Stimulated activated CD8-positive, alpha-beta memory T cell treated with anti-CD3 and anti-CD28 coated beads, Interleukin-12 subunit alpha, Interleukin-12 subunit beta, amount 100 ng/mL, for 1 hour (primary cell): ENCODE data around the gene NSFL1C.
A peak's percentile ranks its signal among the peaks of the same experiment; 100 is the strongest.

Experiments used
- DNase-seq: peaks from one replicate; pipeline ENCODE4 v3.0.0-alpha.2; 2020; ENCODE audit warnings: low read depth

Gene NSFL1C

DNA sequence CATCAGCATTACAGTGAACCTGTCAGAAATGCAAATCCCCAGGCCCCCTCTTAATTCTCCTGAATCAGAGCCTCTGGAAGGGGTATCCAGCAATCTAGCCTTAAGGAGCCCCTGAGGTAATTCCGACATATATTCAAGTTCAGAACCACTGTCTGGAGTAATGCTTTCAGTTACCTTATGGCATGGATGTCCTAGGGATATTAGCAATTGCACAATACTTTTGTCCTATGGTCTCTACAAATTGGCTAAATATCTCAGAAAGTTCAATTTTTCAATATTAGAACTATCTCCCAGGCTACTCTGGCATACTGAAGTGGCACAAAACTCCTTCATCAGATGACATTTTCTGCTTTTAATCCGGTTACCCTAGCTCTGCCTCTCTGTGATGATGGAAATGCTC lies 6.4 kb downstream of the NSFL1C start:
- no peak for DNase-seq

DNA sequence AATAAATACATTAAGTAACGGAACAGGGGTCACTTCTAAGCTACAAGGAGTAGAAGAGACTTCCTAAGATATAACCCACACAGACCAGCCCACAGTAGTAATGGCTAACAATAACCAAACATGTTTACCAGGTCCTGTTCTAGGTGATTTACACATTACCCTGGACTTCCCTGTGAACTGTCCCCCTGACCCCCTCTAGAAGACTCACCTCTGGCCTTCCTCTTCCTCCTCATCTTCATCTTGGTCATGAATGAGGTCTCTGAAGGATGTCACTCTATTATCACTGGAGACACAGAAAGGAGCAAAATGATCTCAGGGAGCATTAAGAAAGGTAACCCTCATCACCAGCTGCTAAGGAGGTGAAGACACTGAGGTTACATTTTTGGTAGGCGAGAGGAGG lies 8.7 kb downstream of the NSFL1C start:
- DNase-seq = no peak

DNA sequence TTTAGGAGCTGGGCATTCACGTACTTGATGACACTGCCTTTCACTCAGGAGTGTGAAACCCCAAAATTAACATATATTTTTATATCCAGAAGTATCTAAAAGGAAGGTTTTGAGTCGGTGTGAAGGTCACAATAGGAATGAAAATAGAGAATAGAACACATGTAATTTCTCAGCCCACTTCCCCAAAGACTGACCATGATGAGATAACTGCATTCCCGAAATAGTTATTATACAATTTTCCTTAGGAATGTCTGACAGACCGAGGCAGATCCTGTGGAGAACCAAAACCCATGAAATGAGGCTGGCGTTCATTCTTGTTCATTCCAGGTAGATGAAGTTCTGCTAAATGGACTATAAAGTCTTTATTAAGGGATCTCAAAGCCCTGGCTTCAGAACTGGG lies 10.3 kb downstream of the NSFL1C start:
- DNase-seq = no peak

DNA sequence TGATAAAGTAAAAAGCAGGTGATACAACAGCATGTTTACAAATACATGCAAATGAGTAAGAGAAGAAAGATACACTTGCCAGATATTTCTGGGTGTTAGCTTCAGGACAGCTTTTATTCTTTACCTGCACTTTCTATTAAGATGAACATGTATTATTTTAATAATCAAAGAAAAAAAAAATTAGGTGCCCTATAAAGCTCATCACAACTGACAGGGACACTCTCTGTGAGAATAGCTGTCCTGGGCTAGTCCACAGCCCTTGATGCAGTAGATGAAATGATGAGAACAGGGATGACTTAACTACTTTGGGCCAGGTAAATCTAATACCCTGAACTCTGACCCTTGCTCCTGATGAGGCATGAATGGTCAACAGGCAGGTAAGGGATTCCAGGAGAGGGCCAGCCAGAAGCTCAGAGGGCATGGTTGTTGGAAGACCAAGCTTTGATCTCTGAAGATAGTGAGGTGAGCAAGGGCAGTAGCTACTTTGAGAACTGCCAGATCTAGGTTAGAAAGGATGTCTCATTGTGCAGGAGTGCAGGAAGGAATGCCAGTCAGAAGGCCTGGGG lies 15.6 kb downstream of the NSFL1C start:
- no peak for DNase-seq

DNA sequence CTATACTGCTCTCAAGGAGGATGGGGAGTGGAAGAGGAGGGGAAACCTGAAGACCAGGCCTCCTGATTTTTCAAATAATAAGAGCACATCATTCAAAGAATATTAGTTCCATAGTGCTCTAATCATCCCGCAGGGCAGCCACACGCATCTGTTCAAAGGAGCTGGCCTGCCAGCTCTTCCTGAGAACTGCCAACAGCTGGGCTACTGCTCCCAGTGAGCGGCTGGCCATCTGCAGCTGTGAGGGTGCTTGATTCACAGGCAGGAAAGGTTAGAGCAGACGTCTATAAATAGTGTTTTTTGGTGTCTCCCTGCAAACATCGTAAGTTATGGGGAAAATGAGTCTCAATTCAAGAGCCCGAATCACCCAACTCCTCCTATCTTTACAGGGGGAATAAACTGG lies 17.3 kb downstream of the NSFL1C start:
- DNase-seq = no peak

DNA sequence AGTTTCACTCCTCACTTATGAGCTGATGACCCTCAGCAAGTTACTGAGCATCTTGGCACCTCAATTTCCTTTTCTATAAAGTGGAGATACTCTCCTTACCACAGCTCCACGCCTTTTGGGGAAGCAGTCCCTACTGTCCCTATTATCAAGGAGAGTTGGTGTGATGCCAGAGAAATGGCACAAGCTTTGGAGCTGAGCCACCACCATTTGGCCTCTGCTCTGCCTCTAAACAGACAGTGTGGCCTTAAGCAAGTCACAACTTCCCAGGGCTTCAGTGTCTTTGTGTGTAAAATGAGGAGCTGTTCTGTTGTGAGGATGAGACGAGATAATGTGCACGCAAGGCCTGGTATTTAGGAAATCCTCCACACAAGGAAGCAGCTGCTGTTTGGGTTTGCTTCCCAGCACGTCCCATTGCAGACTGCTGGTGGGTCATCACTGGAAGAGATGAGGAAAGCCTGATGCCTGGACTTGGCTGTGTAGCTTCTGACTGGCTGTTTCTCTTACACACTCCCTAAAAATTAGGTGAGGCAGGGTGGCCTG lies 18.5 kb downstream of the NSFL1C start:
- DNase-seq = no peak

DNA sequence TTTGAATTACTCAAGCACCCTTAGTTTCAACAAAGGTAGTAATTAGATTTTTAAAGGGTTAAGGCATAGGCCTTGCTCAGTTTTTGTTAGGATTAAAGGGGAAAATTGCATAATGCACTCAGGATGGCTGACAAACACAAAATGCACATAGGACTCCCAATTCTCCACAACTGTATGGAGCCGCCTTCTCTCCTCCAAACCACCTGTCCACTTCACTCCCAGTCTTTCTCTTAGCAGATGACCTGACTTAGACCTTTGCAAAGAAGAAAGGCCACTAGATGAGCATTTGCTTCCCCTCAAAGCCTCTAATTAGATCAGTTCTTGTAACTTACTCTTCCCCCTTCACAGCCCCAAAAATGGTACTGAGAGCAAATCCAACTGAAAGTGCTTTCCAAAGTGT lies 20.1 kb downstream of the NSFL1C start:
- no peak for DNase-seq

DNA sequence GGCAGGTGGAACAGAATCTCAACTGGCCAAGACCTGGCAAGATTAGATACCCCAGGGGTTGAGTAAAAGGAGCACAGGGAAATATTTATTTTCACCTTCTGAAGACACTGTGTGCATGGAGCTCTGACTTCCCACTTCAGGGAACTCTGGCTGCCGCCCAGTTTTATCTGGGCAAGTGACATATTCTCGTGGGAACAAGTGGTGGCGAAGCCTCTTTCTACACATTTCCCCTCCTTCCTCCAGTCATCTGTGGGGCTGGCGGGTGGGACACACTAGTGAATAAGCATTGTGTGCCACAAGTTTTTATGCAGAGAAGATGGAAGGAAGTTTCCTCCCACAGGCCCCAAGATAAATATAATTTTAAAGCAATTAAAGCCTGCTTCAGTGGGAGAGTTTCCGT lies 23.6 kb downstream of the NSFL1C start:
- no peak for DNase-seq

DNA sequence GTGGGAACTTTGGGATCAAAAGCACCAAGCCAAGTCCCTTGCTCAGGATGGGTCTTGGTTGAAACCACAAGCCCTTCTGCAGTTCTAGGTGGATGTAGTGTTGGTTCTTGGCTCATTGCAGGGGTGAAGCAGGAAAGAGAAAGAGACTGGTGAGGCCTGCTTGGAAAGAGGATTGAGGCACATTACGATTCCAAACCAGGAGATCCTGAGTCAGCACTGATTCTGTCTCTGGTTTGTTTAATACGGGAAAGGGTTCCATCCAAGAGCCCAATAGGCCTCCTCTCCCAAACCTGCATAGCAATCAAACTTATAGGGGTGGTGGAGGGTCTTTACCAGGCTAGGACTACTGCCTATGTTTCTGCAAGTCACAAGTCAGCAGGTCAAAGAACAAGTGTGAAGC lies 24.3 kb downstream of the NSFL1C start:
- no peak for DNase-seq

DNA sequence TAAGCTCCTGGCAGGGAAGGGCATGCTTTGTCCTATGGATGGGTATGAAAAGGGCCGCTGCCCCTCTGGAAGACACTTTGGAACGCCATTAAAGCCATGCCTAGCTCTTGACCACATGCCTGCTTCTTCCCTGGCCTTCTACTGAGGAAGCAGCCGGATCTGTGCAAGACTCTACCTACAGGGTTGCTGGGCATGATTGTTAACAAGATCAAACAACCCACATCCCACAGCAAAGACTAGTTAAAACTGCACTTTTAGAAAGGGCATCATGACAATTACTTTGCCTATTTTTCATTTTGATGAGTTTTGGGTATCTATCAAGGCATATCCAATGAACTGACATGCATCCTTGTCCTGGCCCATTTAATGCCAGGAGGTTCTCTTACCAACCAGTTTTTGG lies 25.5 kb downstream of the NSFL1C start:
- DNase-seq = no peak

DNA sequence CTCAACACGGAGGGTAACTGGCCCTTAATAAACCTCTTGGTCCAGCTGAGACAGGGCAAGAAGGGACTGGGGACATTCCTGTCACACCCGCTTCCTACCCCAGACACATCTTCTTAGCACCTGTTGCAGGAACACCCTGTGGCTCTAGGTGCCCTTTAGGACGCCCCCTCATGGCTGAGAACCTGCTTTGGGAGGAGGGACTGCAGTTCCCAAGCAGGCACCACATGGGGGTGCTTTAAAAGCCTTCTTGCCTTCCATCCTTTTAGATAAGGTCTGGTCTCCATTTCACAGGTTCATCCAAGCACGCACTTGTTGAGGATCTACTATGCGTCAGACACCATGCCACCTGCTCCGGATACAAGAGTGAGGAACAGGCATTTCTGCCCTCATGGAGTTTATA lies 26.6 kb downstream of the NSFL1C start:
- no peak for DNase-seq

DNA sequence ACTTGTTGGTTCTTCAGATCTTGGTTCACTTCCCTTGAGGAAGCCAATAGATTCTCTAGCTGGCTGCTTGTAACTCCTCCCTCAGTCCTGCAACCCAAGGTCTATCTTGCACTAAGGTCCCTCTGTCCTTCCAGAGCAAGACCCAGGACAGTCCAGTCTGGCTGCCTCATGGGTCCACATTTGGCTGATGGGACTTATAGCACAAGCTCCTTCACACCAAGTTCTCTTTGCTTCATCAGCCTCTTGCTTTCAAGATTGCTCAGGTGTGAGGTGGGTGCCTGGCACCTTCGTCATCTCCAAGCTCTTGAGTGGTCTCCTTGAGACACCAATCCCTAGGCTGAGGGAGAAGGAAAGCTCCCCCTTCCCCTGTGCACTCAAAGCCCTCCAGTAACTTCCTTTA lies 28.3 kb downstream of the NSFL1C start:
- DNase-seq = no peak

DNA sequence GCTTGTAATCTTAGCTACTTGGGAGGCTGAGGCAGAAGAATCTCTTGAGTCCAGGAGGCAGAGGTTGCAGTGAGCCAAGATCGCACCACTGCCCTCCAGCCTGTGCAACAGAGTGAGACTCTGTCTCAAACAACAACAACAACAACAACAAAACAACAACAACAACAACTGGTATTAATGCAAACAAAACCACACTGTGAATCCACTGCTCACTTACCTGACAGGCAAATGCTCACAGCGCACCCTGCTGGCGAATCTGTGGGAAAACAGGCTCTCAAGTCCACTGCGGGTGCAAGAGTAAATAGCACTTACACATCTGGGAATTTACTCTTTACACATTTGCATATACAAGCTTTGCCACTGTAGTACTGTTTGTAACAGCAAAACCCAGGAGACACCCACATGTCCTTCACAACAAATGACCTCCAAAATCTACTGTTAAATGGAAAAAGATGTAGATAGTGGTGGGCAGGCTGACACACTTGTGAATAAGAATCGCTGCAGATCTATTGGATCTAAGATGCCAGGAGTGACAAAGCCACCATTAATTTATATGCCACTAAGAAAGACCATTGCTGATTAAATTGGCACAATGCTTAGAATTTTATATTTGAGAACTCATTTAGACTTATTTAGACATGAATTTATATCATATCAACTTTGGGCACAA lies 29.3 kb downstream of the NSFL1C start:
- peak; percentile 75 for DNase-seq

DNA sequence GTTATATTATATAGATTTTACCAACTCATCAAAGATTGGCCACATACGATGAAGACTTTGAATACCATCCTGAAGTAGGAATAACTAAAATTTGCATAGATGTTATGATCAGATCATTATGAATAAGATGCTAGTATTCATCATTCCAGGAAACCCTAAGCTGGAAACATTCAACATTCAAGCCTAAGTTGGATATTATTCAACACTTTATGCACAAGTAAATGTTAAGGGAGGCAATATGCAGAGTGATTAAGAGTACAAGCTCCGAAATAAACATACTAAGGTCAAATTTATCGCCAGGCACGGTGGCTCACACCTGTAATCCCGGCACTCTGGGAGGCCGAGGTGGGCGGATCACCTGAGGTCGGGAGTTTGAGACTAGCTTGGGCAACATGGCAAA lies 30.4 kb downstream of the NSFL1C start:
- DNase-seq = no peak

DNA sequence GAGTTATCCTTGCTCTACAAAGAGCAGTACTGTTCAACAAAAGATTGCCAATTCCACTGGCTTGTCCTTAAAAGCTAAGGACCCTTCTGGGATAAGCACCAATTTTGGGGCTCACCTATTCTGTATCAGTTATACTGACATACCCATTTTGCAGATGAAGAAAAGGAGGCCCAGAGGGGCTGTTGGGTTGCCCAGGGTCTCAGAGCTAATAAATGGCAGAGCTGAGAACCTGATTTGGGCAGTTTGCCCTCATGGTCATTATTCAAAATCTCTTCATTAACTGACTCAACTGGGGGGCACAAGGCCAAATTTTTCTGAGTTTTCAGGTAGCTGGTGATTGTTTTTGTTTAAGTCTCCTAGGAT lies 31.3 kb downstream of the NSFL1C start:
- no peak for DNase-seq

DNA sequence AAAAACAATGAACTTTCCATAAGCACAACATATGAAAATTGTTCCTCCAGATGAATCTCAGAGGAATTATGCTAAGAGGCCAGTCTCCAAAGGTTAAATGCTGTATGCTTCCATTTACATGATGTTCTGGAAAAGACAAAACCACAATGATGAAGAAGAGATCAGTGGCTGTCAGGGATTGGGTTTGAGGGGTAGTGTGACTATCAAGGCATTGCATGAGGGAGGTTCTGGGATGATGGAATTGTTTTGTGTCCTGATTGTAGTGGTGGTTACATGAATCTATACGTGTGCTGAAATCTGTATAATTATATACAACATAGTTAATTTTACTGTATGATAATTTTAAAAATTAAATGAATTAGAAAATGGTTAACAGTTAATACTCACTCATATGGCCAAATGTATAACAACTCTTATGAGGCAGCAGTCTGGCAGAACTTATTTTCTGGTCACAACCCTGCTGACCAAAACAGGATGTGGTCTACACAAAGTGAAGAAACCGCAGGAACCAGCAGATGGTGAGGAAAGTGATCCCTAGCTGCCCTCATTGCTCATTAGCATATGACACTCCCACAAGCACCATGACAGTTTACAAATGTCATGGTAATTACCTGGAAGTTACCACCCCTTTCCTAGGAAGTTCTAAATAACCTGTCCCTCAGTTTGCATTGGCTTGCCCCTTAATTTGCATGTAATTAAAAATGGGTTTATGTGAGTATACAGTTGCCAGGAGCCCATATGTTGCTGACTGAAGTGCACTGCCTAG lies 31.9 kb downstream of the NSFL1C start:
- peak; percentile 30 for DNase-seq

DNA sequence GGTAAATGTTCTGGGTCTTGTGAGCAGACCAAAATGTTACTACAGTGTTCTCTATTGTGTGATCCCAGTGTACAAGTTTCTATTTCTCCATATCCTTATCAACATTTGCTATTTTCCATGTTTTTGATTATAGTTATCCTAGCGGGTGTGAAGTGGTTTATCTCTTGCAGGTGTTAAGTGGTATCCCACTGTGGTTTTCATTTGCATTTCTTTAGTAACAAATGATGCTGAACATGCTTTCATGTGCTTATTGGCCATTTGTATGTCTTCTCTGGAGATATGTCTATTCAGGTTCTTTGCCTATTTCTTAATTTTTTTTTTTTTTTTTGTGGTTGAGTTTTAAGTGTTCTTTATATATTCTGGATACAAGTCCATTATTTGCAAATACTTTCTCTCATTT lies 35.5 kb downstream of the NSFL1C start:
- DNase-seq = no peak

DNA sequence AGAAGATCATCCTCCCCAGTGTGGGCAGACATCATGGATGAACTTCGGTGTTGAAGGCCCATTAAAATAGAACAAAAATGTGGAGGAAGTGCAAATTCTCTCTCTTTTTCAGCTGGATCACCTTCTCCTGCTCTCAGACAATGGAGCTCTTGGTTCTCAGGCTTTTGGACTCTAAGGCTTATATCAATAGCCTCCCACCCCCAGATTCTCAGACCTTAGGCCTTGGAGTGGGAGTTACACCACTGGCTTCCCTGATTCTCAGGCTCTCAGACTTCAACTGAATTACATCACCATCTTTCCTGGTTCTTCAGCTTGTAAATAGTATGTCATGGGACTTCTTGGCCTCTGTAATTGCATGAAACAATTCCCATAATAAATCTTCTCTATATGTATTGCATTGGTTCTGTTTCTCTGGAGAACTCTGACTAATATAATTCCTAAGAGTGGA lies 36.6 kb downstream of the NSFL1C start:
- DNase-seq = no peak

DNA sequence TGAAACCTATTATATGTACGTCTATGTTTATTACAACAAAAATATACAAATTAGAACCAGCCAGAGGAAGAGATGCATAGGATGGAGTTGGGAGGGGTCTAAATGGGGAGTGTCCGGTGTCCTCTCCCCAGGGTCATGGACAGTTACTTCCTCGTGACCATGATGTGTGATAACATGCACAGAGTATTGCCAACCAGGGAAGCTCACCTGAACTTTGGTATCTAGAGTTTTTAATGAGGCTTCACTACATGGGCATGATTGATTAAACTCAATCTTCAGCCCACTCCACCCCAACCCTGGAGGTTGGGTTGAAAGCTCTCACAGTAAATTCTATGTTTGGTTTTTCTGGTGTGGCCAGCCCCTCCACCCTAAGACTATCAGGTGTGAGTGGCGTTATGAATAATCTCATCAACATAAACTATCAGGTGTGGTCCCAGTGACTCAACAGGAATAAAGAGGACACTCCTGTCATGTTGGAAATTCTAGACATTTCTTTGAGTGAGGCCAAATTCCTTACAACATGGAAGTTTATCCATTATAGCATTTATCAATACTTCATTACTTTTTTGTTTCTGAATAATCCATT lies 37.4 kb downstream of the NSFL1C start:
- no peak for DNase-seq

DNA sequence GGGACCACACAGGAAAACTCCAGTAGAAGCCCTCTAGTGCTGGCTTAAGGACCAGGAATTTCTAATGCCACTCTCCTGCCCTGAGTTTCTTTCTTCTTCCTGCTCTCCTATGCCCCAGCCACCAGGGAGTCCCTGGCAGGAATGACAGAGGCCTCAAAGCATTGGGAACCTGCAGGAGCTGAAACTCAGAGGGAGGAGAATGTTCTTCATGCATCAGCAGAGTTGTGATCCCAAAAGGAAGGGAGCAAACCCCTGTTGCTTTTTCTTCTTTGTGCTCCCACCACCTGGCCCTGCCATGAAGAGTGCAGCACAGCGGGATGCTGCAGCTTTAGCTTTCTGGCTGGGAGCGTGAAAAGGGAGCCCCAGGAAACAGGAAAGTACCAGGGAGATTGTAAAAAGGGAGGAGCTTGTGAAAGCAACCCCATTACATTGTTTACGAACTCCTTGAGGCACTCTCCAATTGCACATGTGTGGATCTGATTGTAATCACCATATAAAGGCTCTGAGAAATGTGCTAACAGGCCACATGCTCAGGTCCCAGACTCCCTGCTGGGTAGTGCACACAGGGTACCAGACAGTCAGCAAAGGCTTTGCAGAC lies 39.1 kb downstream of the NSFL1C start:
- DNase-seq = no peak

DNA sequence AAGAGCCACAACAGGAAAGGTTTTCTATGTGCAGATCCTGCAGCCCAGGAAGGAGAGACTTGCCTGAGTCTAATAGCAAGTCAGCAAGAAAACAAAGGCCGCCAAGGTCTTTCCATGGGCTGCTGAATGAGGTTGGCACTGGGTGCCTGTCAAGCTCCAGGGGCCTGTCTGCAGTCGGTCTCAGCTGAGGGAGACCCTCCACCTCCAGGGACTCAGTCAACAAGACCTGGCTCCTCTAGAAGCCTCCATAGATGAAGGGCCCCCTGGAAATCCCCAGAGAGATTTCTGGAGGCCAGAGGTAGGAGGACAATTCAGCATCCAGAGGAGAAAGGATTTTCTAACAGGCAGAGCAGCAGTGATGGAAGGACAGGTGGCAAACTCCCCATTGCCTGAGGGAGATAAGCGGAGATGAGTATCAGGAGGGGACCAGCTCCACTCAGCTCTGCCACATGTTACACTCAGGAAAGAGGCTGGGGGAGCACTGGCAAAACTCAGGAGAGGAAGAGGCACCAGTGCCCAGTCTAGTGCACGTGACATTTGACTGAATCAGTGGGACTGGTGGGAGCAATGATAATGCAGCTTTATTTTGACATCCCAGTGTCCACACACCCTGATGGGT lies 40.3 kb downstream of the NSFL1C start:
- DNase-seq = no peak

DNA sequence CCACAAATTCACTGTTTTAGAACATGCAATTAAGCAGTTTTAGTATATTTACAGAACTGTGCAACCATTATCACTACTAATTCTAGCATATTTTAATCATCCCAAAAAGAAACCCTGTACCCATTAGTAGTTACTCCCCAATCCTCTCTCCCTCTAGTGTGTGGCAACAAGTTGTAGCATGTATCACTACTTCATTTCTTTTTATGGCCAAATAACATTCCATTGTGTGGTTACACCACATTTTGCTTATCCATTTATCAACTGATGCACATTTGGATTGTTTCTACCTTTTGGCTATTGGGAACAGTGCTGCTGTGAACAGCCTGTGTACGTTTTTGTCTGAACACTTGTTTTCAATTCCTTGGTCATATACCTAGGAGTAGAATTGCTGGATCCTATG lies 42.3 kb downstream of the NSFL1C start:
- DNase-seq = no peak
